NCI-H1694 (cell line): ENCODE results near the gene MFSD11.
"Not testable (repeated sequence)": the region's sequence is repeated elsewhere in the genome, so short reads cannot be mapped to it uniquely, and the experiment has no call there.

ENCODE experiments used
- DNase-seq: peaks from one replicate; lab custom pipeline; 2025; lab: John Stamatoyannopoulos, UW

The MFSD11 gene

GRCh38 chr17:76737676-76738467 is at the start of gene MFSD11:
Gene MFSD11 (plus strand): TSS chr17:76738119. CDS start chr17:76738353, 234 bp downstream.
- DNase-seq = peak; percentile 69

GRCh38 chr17:76688165-76688622 is 49.7 kb upstream of the MFSD11 start:
- no peak for DNase-seq

DNA sequence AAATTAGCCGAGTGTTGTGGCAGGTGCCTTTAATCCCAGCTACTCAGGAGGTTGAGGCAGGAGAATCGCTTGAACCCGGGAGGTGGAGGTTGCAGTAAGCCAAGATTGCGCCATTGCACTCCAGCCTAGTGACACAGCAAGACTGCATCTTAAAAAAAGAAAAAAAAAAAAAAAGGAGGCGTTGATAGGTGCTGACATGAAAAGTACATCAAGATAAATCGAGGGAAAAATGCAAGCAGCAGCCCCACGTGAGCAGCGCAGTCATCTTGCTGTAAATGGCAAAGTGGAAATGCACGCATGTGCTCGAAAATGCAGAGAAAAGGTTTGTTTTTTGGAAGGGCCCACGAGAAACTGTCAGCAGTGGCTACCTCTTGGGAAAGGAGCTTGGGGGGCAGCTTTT is 48.1 kb upstream of the MFSD11 start:
- no peak for DNase-seq

GRCh38 chr17:76690596-76691280 is 47.2 kb upstream of the MFSD11 start:
- no peak for DNase-seq

- DNase-seq = no peak
Observed at GRCh38 chr17:76691379-76692191, 46.3 kb upstream of the MFSD11 start.

GRCh38 chr17:76695059-76695831 is 42.7 kb upstream of the MFSD11 start:
- DNase-seq = no peak

DNA sequence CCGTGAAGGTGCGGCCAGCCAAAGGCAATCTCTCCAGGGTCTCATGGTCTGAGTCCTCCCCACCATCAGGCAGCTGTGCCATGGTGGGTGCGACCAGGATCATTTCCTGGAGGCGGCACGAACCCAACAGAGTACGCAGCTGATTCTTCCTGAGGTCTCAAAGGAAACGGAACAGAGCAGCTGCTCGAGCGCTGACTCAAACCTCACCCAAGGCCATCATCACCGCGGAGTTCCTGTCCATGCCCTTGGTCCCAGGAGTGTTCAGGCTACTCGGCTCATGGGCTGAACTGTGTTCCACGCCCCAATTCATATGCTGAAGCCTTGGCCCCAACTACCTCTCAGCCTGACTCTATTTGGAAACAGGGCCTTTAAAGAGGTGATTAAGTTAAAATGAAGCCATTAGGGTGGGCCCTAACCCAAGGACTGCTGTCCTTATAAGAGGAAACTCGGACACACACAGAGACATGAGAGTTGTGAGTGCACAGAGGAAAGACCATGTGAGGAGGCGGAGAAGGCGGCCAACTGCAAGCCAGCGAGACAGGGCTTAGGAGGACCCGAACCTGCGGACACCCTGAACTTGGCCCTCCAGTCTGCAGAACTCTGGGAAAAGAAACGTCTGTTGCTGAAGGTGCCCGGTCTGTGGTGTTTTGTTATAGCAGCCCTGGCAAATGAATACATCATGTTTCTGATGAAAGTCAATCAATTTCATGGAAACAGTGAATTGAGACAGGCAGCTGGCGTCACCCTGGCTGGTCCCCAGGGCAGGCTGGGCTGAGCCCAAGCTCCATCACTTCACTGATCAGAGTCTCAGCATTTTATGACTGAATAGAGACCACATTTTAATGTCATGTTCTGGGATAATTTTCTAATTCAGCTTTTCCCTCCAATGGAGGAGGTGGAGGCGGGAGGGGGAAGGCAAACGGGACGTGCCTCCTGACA is 40.9 kb upstream of the MFSD11 start:
- DNase-seq = no peak

GRCh38 chr17:76697702-76698465 is 40.0 kb upstream of the MFSD11 start:
- DNase-seq = no peak

GRCh38 chr17:76698466-76698977 is 39.4 kb upstream of the MFSD11 start:
- DNase-seq = not testable (repeated sequence)

DNA sequence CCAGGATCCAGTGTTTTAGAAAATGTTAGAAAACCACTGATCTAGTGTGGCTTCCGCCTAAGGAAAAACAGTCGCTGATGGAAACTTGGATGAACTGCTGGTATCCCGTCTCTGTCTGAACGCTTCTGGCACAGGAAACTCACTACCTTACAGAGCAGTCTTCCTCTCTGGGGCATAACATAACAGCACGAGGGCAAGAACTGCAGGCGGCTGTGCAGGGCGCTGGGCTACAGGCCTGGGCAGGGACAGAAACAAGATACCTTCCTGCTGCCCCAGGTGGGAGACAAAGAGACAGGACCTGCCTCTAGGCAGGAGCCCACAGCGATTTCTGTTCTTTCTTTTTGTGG is 37.7 kb upstream of the MFSD11 start:
- no peak for DNase-seq

DNA sequence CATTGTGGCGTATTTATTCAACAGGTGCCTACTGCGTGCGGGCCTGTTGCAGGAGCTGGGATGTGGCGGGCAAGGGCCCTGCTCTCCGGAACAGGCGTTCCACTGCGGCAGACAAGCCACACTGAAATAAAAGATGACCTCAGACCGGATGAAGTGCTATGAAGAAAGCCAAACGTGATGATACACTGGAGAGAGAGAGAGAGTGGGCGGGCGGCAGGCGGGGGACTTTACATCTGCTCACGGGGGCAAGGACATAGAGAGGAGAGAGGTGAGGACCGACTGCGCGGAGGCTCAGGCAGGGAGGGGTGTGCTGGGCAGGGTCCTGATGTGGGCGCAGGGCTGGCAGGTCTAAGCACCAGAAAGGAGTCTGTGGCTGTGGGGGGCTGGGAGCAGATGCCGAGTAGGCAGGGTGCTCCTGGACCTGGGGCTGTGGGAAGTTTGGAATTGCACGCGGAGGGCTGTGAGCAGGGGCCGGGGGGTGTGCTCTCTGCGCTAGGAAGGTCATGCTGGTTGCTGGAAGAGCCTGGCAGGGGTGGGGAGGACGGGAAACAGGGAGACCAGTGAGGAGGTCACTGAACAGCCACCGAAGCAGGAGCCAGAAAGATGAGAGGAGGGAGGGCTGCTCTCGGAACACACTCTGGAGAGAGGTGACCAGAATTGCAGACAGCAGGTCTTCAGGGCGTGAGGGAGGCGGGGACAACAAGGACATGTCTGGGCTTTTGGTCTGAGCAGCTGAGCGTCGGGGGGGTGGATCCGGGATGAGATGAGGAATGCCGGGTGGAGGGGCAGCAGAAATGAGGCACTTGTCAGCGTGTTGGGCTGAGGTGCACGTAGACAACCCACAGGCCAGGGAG is 37.1 kb upstream of the MFSD11 start:
- no peak for DNase-seq

GRCh38 chr17:76701471-76701967 is 36.4 kb upstream of the MFSD11 start:
- no peak for DNase-seq

- no peak for DNase-seq
Observed at GRCh38 chr17:76702076-76702475, 35.8 kb upstream of the MFSD11 start.

DNA sequence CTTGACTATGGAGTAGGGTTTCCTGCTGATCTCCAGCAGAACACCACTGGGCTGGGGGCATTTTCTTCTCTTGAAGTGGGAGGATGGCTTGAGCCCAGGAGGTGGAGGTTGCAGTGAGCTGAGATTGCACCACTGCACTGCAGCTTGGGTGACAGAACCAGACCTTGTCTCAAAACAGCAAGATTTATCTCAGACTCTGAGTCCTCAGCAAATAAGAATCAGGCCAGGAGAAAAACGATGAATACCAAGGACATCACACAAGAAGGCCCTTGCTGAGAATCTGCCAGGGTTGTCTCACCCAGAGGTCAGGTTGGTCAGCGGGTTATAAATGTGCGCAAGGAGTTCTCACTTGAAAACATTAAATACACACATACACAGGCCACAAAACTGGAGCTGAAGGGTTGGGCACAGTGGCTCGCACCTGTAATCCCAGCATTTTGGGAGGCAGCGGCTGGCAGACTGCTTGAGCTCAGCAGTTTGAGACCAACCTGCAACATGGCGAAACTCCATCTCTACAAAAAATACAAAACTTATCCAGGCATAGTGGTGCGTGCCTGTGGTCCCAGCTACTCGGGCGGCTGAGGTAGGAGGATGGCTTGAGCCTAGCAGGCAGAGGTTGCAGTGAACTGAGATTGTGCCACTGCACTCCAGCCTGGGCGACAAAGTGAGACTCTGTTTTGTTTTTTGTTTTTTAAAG is 34.8 kb upstream of the MFSD11 start:
- DNase-seq = no peak

- DNase-seq = no peak
Observed at GRCh38 chr17:76704805-76705204, 33.1 kb upstream of the MFSD11 start.

- no peak for DNase-seq
Observed at GRCh38 chr17:76706817-76707216, 31.1 kb upstream of the MFSD11 start.

DNA sequence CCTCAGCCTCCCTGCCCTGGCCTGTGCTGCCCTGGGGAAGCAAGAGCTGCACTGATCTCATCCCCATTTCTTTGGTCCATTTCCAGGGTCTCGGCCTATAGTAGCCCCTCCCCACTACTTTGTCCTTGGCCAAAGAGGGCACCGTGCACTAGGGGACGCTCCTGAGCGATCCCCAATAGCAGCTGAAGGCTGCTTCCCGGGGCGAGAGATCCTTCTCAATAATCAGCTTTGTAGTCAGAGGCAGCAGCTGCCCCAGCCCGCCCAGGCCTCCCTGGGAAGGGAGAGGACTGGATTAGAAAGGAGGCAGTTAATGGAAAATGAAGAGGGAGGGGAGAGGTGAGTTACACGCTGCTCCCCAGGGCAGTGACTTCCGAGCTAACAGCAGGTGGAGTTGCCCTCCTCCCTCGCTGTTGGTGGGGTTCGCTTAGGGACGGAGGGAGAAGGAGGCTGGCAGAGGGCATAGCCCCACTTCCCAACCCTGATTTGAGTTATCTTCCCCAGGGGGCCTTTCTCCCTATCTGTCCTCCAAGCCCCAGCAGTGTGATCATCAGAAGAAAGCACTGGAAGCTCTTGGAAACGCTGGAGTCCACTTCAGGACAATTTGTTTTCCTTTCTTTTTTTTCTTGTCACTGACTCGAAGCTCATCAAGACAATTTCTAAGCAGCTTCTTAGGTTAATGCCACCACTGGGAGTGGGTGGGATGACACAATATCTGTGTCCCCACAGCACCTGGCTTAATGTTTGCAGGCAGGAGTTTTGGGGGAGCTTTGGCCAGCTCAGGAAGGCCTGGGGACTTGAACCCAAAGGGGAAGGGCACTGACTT is 29.7 kb upstream of the MFSD11 start:
- no peak for DNase-seq
